Prostate gland (tissue), 2 donors: ENCODE measurements around the gene MEF2A. TPM values are rescaled to one million over a fixed set of nuclear protein-coding genes. Genes with fewer than 3 reads are reported as not detected.

Source experiments
- DNase-seq: peaks from one replicate; pipeline ENCODE4 v3.0.0-alpha.2; 2019; ENCODE audit warnings: low spot score
- H3K27ac ChIP-seq, 2 donors: fragments of 200-600 bp; sonication (generic); 2 replicates each; pipeline ENCODE4 v1.5.1; 2017 to 2019
- H3K27me3 ChIP-seq: fragments of 200-600 bp; sonication (generic); replicated peaks from 2 replicates; pipeline ENCODE4 v1.5.1; 2019; ENCODE audit not compliant: insufficient read depth
- H3K36me3 ChIP-seq, 2 donors: fragments of 200-600 bp; sonication (generic); 1 replicate in 1 of 2; 2 replicates in 1 of 2; pipeline versions ENCODE4 v1.5.1 to v1.8.1; 2017 to 2019
- H3K4me1 ChIP-seq: fragments of 200-600 bp; sonication (generic); replicated peaks from 2 replicates; pipeline ENCODE4 v1.5.1; 2019
- H3K4me3 ChIP-seq, 2 donors: fragments of 200-600 bp; sonication (generic); 2 replicates each; pipeline ENCODE4 v1.5.1; 2017 to 2019
- H3K9me3 ChIP-seq: fragments of 200-600 bp; sonication (generic); 2 replicates; pipeline ENCODE4 v1.5.1; 2017
- POLR2A ChIP-seq: fragments of 450-650 bp; IDR thresholded peaks from one replicate; pipeline ENCODE4 v1.6.1; 2016; ENCODE audit warnings: antibody characterized with exemption, mild to moderate bottlenecking
- POLR2AphosphoS5 ChIP-seq: sonication (generic); formaldehyde crosslinking; IDR thresholded peaks from one replicate; pipeline ENCODE4 v1.6.1; 2017; ENCODE audit warnings: antibody characterized with exemption
- WGBS: methylation state at CpG from one replicate; pipeline ENCODE4 v1.1.5; 2018; 5-methylcytosine and 5-hydroxymethylcytosine counted together
- intact Hi-C: fragments of 100-400 bp; cut with DNase I; formaldehyde crosslinking; loops from one replicate; pipeline ENCODE4 v1.14.2; 2022
- total RNA-seq, 2 donors: library from RNA; depleted of rRNA; stranded (reverse); fragments of >200 nt; gene quantifications; one replicate each; pipeline ENCODE4 v1.1.0, GENCODE V29; 2016
- TF ChIP-seq, protein P1 (sequence below), 4 experiments: fragments of 200-600 bp in 2 of 4; fragments of 450-650 bp in 2 of 4; sonication (generic) in 2 of 4; IDR thresholded peaks; 1 replicate in 3 of 4; 2 replicates in 1 of 4; pipeline ENCODE4 v1.5.1; 2016 to 2019; ENCODE audit warnings: antibody characterized with exemption in 4 of 4, mild to moderate bottlenecking in 2 of 4, moderate library complexity in 2 of 4

The MEF2A gene
- total RNA-seq, 2 donors from 2014 or later, result 40.1 to 68.0 TPM

DNA sequence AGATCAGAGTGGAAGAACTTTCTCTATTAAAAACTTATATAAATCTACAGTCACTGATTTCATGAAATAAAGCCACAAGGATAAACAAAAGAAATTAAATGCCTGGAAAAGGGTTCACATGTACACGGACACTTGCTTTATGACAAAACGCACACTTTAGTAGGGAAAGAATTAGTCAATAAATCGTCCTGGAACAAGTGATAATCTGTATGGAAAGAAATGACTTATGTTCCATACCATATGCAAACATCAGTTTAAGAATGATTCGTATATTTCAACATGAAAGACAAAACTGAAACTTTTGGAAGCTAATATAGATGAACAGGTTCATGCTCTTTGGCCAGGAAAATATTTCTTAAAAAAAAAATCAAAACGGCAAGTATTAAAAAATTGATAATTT is 40.2 kb downstream of the MEF2A start:
- no peaks in the 10 kb centered on the region for H3K9me3 ChIP-seq
- no peak overlapping the region for H3K27ac ChIP-seq
- no peaks in the 10 kb centered on the region for H3K36me3 ChIP-seq
- no peak overlapping the region for H3K4me3 ChIP-seq
- H3K27me3 ChIP-seq, result no peaks in the 10 kb centered on the region
- no peak for TF ChIP-seq POLR2A
- no peak for TF ChIP-seq POLR2AphosphoS5
- TF ChIP-seq, protein P1, sequence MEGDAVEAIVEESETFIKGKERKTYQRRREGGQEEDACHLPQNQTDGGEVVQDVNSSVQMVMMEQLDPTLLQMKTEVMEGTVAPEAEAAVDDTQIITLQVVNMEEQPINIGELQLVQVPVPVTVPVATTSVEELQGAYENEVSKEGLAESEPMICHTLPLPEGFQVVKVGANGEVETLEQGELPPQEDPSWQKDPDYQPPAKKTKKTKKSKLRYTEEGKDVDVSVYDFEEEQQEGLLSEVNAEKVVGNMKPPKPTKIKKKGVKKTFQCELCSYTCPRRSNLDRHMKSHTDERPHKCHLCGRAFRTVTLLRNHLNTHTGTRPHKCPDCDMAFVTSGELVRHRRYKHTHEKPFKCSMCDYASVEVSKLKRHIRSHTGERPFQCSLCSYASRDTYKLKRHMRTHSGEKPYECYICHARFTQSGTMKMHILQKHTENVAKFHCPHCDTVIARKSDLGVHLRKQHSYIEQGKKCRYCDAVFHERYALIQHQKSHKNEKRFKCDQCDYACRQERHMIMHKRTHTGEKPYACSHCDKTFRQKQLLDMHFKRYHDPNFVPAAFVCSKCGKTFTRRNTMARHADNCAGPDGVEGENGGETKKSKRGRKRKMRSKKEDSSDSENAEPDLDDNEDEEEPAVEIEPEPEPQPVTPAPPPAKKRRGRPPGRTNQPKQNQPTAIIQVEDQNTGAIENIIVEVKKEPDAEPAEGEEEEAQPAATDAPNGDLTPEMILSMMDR (IDR thresholded peaks at IDR 0.05), result no peak
- intact Hi-C loops, result no loop called here
- no peaks in the 10 kb centered on the region for H3K4me1 ChIP-seq
- no peak for DNase-seq
- WGBS, result 75% methylated on average over 5 of the region's 5 CpGs

DNA sequence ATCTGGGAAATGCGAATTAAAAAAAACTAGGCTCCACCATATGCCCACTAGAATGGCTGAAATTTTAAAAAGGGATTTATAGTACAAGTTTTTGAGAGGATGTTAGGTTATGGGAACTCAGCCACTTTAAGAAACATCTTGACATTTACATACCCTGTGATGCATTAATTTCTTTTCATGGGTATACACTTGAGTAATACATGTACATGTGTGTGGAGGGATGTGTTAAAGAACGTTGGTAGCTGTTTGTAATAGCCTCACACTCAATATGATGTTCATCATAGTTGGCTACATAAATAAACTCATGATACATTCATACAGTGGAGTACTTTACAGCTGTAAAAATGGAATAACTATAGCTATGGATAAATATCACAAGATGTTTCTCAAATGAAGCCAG is 40.9 kb downstream of the MEF2A start:
- no peak overlapping the region for H3K27ac ChIP-seq
- WGBS, result 82% methylated on average over 2 of the region's 2 CpGs
- DNase-seq, result no peak

DNA sequence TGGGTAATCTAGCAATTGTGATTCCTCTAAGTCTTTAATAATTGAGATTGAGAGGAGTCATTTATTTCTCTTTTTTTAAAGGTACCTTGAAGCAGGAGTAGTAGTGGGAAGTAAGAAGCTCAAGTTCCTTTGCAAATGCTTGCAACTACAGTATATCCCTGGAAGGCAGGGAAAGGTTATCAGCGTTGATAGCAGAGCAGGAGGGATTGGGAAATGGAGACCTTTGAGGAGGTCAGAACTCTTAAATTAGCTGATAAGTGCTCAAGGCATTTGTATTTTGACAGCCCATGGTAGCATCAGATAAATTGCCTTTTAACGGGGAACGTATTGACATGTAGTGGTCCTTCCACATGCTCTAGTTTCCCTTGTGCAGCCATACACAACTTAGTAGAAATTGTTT is 47.7 kb downstream of the MEF2A start:
- 95% methylated on average over 3 of the region's 3 CpGs for WGBS
- Histone ChIP-seq H3K4me1 (peaks cover 2% of the 10 kb centered on the region), H3K9me3 (no peaks in the 10 kb centered on the region), H3K27ac (no peak overlapping the region), H3K36me3 (no peaks in the 10 kb centered on the region), H3K27me3 (no peaks in the 10 kb centered on the region), H3K4me3 (no peak overlapping the region)
- DNase-seq, result no peak
- no peak for TF ChIP-seq POLR2A
- TF ChIP-seq, protein P1 (IDR thresholded peaks at IDR 0.05), result no peak
- no peak for TF ChIP-seq POLR2AphosphoS5
- intact Hi-C loops, result no loop called here

More for the DNA sequence above, 40.9 kb downstream of the MEF2A start:
- no peaks in the 10 kb centered on the region for H3K4me1 ChIP-seq
- H3K36me3 ChIP-seq, result no peaks in the 10 kb centered on the region
- no peaks in the 10 kb centered on the region for H3K27me3 ChIP-seq
- intact Hi-C loops, result no loop called here
- no peak overlapping the region for H3K4me3 ChIP-seq
- no peak for TF ChIP-seq POLR2A
- no peak for TF ChIP-seq POLR2AphosphoS5
- no peaks in the 10 kb centered on the region for H3K9me3 ChIP-seq

DNA sequence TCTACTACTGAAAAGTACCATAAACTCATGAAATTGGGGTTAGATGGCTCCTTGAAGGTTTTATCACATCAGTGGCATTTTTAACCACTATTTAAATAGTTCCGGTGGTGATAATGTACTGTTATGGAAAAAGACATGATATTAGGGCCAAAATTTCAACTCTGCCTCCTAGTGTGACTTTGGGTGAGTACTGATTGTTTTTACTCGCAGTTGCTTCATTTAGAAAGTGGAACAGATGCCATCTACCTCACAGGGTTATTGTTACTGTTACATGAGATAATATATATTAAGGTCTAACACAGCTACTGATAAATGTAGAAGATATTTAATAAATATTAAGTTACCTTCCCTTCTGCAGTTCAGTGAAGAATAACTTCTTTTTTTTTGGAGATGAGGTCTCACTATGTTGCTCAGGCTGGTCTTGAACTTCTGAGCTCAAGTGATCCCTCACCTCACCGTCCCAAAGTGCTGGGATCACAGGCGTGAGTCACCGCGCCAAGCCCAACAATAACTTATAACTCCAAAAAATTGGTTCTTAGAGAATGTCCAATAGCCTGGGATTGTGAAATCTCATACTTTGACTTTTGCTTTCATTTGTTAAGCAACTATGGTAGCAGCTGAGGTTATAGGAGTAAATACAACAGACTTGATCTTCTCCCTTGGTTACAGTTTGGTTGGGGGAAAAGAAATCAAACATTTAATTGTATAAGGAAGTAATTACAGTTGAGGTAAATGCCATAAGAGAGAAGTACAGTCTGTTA is 48.3 kb downstream of the MEF2A start:
- intact Hi-C loops, result no loop called here
- no peak overlapping the region for H3K27ac ChIP-seq
- TF ChIP-seq POLR2AphosphoS5, result no peak
- no peak for TF ChIP-seq POLR2A
- TF ChIP-seq, protein P1 (IDR thresholded peaks at IDR 0.05), result no peak

DNA sequence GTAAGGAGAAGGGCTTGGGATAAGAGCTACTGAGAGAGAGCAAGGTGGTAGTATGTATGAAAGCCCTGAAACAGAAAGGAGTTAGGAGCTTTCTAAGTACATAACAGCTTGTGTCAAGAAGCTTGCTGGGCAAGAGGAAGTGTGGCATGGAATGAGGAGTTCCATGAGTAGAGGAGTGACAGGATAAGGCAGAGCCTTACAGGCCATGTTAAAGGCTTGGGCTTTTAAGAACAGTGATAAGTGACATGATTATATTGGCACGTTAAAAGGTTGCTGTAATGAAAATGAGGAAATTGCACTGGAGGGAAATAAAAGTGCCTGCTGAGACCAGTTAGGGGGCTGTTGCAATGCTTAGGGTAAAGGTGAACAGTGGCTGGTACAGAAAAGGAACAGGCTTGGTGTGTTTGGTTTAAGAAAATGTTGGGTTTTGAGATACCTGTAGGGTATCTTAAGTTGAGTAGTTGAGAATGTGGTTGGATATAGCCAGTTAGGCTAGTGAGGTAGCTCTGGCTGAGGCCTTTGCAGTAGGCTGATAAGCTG is 49.0 kb downstream of the MEF2A start:
- H3K27ac ChIP-seq, result no peak overlapping the region
- H3K4me1 ChIP-seq, result peaks cover 2% of the 10 kb centered on the region

More for the DNA sequence above, 48.3 kb downstream of the MEF2A start:
- Histone ChIP-seq H3K4me3 (no peak overlapping the region), H3K4me1 (peaks cover 2% of the 10 kb centered on the region), H3K9me3 (no peaks in the 10 kb centered on the region), H3K27me3 (no peaks in the 10 kb centered on the region), H3K36me3 (no peaks in the 10 kb centered on the region)
- DNase-seq, result no peak
- WGBS, result 93% methylated on average over 6 of the region's 6 CpGs

More for the DNA sequence above, 49.0 kb downstream of the MEF2A start:
- no peak overlapping the region for H3K4me3 ChIP-seq
- H3K27me3 ChIP-seq, result no peaks in the 10 kb centered on the region
- H3K36me3 ChIP-seq, result no peaks in the 10 kb centered on the region
- no peaks in the 10 kb centered on the region for H3K9me3 ChIP-seq
- intact Hi-C loops, result no loop called here
- no peak for DNase-seq
- TF ChIP-seq, protein P1 (IDR thresholded peaks at IDR 0.05), result no peak
- TF ChIP-seq POLR2A (no peak), POLR2AphosphoS5 (no peak)
- 21% methylated on average over 1 of the region's 1 CpG for WGBS
